GM23338 (cell line): ENCODE measurements around the gene NEK6. TPM values are rescaled to one million over a fixed set of nuclear protein-coding genes. Genes with fewer than 3 reads are reported as not detected.

ENCODE experiments used
- ATAC-seq: fragments of 200-7000 bp; cut with Tn5 transposase; 3 replicates; pipeline ENCODE4 v1.9.1; 2020
- DNase-seq: peaks from one replicate; pipeline ENCODE4 v3.0.0-alpha.2; 2015; ENCODE audit warnings: low spot score
- H2AFZ ChIP-seq: fragments of 200-600 bp; sonication (generic); 2 replicates; pipeline ENCODE4 v1.8.0; 2016; ENCODE audit warnings: antibody characterized with exemption, mild to moderate bottlenecking, moderate library complexity
- H3F3A ChIP-seq: fragments of 200-600 bp; sonication (generic); replicated peaks from 2 replicates; pipeline ENCODE4 v1.8.0; 2017; ENCODE audit warnings: antibody characterized with exemption, mixed run types, low read depth
- H3K27ac ChIP-seq: fragments of 200-600 bp; sonication (generic); 2 replicates; pipeline ENCODE4 v1.6.1; 2016; ENCODE audit warnings: low read depth
- H3K27me3 ChIP-seq: fragments of 200-600 bp; sonication (generic); 2 replicates; pipeline ENCODE4 v1.8.0; 2016; ENCODE audit warnings: mild to moderate bottlenecking, mixed run types, moderate library complexity; ENCODE audit not compliant: insufficient read depth
- H3K36me3 ChIP-seq: fragments of 200-600 bp; sonication (generic); 2 replicates; pipeline ENCODE4 v1.8.0; 2016; ENCODE audit warnings: mild to moderate bottlenecking; ENCODE audit not compliant: insufficient read depth
- H3K4me1 ChIP-seq: fragments of 200-600 bp; sonication (generic); 2 replicates; pipeline ENCODE4 v1.8.0; 2016; ENCODE audit warnings: mild to moderate bottlenecking, moderate library complexity; ENCODE audit not compliant: insufficient read depth
- H3K4me2 ChIP-seq: fragments of 200-600 bp; sonication (generic); 2 replicates; pipeline ENCODE4 v1.7.1; 2017; ENCODE audit warnings: mixed run types
- H3K4me3 ChIP-seq: fragments of 200-600 bp; sonication (generic); 2 replicates; pipeline ENCODE4 v1.6.1; 2016; ENCODE audit warnings: mixed run types
- H3K79me2 ChIP-seq: fragments of 200-600 bp; sonication (generic); replicated peaks from 2 replicates; pipeline ENCODE4 v1.8.0; 2017; ENCODE audit warnings: mild to moderate bottlenecking; ENCODE audit not compliant: insufficient read depth
- H3K9me2 ChIP-seq: fragments of 200-600 bp; sonication (generic); 2 replicates; pipeline ENCODE4 v1.8.0; 2017; ENCODE audit not compliant: insufficient read depth
- H4K20me1 ChIP-seq: fragments of 200-600 bp; sonication (generic); replicated peaks from 2 replicates; pipeline ENCODE4 v1.8.0; 2017; ENCODE audit warnings: mild to moderate bottlenecking; ENCODE audit not compliant: insufficient read depth
- H3K27ac Mint-ChIP-seq: 2 replicates; pipeline ENCODE4 v1.8.0; 2020; ENCODE audit warnings: inconsistent platforms, mild to moderate bottlenecking, moderate library complexity, mixed read lengths
- H3K27me3 Mint-ChIP-seq: 3 replicates; pipeline ENCODE4 v1.8.0; 2022; ENCODE audit warnings: low read depth, mild to moderate bottlenecking, moderate library complexity, mixed read lengths, inconsistent platforms; ENCODE audit not compliant: insufficient read depth, poor library complexity
- H3K36me3 Mint-ChIP-seq: 3 replicates; pipeline ENCODE4 v1.8.0; 2021; ENCODE audit warnings: low read depth, mild to moderate bottlenecking, inconsistent platforms, moderate library complexity, mixed read lengths
- H3K4me1 Mint-ChIP-seq: 3 replicates; pipeline ENCODE4 v1.8.0; 2020; ENCODE audit warnings: mild to moderate bottlenecking, inconsistent platforms, mixed read lengths
- H3K4me3 Mint-ChIP-seq: 3 replicates; pipeline ENCODE4 v1.8.0; 2021; ENCODE audit warnings: moderate library complexity, mild to moderate bottlenecking, inconsistent platforms, mixed read lengths
- H3K9me3 Mint-ChIP-seq: 3 replicates; pipeline ENCODE4 v1.8.0; 2020; ENCODE audit warnings: moderate library complexity, mild to moderate bottlenecking, inconsistent platforms, mixed read lengths
- CREB1 ChIP-seq: fragments of 250-450 bp; sonication (Bioruptor Pico); IDR thresholded peaks from 2 replicates; pipeline ENCODE4 v1.5.0; 2020; ENCODE audit warnings: low read depth, mild to moderate bottlenecking, moderate library complexity
- CTCF ChIP-seq, 2 experiments: fragments of 200-600 bp in 1 of 2; sonication (generic) in 1 of 2; conservative IDR thresholded peaks; 2 replicates each; pipeline versions ENCODE4 v1.5.1 to v1.6.1; 2016 to 2017; ENCODE audit warnings: antibody characterized with exemption in 2 of 2, low read depth in 2 of 2, mild to moderate bottlenecking in 2 of 2, moderate library complexity in 1 of 2
- NANOG ChIP-seq: IDR thresholded peaks from 2 replicates; pipeline ENCODE4 v1.6.1; 2016; ENCODE audit warnings: antibody characterized with exemption, borderline replicate concordance
- STAT1 ChIP-seq: IDR thresholded peaks from one replicate; pipeline ENCODE4 v1.6.1; 2016; ENCODE audit warnings: antibody characterized with exemption; ENCODE audit not compliant: unreplicated experiment
- ZNF114 ChIP-seq: fragments of 250-450 bp; sonication (Bioruptor Pico); IDR thresholded peaks from 2 replicates; pipeline ENCODE4 v1.5.0; 2020; ENCODE audit warnings: mild to moderate bottlenecking, moderate library complexity
- polyA plus RNA-seq: library from polyadenylated mRNA; unstranded; fragments of >200 nt; fragmentation: Nextera tagmentation; extraction: Ambion mirVana; gene quantifications from 2 replicates; pipeline ENCODE4 v1.2.1, GENCODE V29; 2016
- total RNA-seq: library from RNA; depleted of rRNA; stranded (reverse); fragments of >200 nt; shearing (Covaris generic); gene quantifications from 2 replicates; pipeline ENCODE4 v1.2.3, GENCODE V29; 2014
- TF ChIP-seq, protein P1 (sequence below): IDR thresholded peaks from 2 replicates; pipeline ENCODE4 v1.6.1; 2016; ENCODE audit warnings: antibody characterized with exemption
- TF ChIP-seq, protein P2 (sequence below): IDR thresholded peaks from one replicate; pipeline ENCODE4 v1.6.1; 2018; ENCODE audit warnings: antibody characterized with exemption; ENCODE audit not compliant: unreplicated experiment
- TF ChIP-seq, protein P3 (sequence below): fragments of 250-450 bp; sonication (Bioruptor Pico); IDR thresholded peaks from 2 replicates; pipeline ENCODE4 v1.5.0; 2020; ENCODE audit warnings: mild to moderate bottlenecking, moderate library complexity

NEK6 gene
- total and polyA plus RNA-seq, 2 experiments from 2014 or later = 8.1 to 11.2 TPM

GRCh38 chr9:124345063-124345462 lies 87.3 kb downstream of the NEK6 start:
- Histone ChIP-seq H3K79me2 (no peaks in the 10 kb centered on the region), H3K4me2 (no peak overlapping the region), H4K20me1 (0 out of 2 replicates have a peak, but pooled peaks cover 2% of the 10 kb centered on the region), H2AFZ (no peak overlapping the region), H3K36me3 (no peaks in the 10 kb centered on the region), H3F3A (no peaks in the 10 kb centered on the region), H3K27me3 (no peaks in the 10 kb centered on the region), H3K27ac (no peak overlapping the region), H3K9me2 (no peaks in the 10 kb centered on the region), H3K4me3 (no peak overlapping the region), H3K4me1 (peaks cover 5% of the 10 kb centered on the region; the same call in 1 of the 2 replicates)
- DNase-seq (no peak), ATAC-seq (no peak)
- TF ChIP-seq, protein P1, sequence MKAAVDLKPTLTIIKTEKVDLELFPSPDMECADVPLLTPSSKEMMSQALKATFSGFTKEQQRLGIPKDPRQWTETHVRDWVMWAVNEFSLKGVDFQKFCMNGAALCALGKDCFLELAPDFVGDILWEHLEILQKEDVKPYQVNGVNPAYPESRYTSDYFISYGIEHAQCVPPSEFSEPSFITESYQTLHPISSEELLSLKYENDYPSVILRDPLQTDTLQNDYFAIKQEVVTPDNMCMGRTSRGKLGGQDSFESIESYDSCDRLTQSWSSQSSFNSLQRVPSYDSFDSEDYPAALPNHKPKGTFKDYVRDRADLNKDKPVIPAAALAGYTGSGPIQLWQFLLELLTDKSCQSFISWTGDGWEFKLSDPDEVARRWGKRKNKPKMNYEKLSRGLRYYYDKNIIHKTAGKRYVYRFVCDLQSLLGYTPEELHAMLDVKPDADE = no peak
- TF ChIP-seq STAT1 (no peak), CTCF (conservative IDR thresholded peaks at IDR 0.05; ENCODE audit: low read depth in 2 of 2) (no peak), ZNF114 (CRISPR knock-in tag) (no peak), CREB1 (CRISPR knock-in tag) (no peak), NANOG (no peak)
- TF ChIP-seq, protein P2, sequence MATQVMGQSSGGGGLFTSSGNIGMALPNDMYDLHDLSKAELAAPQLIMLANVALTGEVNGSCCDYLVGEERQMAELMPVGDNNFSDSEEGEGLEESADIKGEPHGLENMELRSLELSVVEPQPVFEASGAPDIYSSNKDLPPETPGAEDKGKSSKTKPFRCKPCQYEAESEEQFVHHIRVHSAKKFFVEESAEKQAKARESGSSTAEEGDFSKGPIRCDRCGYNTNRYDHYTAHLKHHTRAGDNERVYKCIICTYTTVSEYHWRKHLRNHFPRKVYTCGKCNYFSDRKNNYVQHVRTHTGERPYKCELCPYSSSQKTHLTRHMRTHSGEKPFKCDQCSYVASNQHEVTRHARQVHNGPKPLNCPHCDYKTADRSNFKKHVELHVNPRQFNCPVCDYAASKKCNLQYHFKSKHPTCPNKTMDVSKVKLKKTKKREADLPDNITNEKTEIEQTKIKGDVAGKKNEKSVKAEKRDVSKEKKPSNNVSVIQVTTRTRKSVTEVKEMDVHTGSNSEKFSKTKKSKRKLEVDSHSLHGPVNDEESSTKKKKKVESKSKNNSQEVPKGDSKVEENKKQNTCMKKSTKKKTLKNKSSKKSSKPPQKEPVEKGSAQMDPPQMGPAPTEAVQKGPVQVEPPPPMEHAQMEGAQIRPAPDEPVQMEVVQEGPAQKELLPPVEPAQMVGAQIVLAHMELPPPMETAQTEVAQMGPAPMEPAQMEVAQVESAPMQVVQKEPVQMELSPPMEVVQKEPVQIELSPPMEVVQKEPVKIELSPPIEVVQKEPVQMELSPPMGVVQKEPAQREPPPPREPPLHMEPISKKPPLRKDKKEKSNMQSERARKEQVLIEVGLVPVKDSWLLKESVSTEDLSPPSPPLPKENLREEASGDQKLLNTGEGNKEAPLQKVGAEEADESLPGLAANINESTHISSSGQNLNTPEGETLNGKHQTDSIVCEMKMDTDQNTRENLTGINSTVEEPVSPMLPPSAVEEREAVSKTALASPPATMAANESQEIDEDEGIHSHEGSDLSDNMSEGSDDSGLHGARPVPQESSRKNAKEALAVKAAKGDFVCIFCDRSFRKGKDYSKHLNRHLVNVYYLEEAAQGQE = no peak
- TF ChIP-seq, protein P3, sequence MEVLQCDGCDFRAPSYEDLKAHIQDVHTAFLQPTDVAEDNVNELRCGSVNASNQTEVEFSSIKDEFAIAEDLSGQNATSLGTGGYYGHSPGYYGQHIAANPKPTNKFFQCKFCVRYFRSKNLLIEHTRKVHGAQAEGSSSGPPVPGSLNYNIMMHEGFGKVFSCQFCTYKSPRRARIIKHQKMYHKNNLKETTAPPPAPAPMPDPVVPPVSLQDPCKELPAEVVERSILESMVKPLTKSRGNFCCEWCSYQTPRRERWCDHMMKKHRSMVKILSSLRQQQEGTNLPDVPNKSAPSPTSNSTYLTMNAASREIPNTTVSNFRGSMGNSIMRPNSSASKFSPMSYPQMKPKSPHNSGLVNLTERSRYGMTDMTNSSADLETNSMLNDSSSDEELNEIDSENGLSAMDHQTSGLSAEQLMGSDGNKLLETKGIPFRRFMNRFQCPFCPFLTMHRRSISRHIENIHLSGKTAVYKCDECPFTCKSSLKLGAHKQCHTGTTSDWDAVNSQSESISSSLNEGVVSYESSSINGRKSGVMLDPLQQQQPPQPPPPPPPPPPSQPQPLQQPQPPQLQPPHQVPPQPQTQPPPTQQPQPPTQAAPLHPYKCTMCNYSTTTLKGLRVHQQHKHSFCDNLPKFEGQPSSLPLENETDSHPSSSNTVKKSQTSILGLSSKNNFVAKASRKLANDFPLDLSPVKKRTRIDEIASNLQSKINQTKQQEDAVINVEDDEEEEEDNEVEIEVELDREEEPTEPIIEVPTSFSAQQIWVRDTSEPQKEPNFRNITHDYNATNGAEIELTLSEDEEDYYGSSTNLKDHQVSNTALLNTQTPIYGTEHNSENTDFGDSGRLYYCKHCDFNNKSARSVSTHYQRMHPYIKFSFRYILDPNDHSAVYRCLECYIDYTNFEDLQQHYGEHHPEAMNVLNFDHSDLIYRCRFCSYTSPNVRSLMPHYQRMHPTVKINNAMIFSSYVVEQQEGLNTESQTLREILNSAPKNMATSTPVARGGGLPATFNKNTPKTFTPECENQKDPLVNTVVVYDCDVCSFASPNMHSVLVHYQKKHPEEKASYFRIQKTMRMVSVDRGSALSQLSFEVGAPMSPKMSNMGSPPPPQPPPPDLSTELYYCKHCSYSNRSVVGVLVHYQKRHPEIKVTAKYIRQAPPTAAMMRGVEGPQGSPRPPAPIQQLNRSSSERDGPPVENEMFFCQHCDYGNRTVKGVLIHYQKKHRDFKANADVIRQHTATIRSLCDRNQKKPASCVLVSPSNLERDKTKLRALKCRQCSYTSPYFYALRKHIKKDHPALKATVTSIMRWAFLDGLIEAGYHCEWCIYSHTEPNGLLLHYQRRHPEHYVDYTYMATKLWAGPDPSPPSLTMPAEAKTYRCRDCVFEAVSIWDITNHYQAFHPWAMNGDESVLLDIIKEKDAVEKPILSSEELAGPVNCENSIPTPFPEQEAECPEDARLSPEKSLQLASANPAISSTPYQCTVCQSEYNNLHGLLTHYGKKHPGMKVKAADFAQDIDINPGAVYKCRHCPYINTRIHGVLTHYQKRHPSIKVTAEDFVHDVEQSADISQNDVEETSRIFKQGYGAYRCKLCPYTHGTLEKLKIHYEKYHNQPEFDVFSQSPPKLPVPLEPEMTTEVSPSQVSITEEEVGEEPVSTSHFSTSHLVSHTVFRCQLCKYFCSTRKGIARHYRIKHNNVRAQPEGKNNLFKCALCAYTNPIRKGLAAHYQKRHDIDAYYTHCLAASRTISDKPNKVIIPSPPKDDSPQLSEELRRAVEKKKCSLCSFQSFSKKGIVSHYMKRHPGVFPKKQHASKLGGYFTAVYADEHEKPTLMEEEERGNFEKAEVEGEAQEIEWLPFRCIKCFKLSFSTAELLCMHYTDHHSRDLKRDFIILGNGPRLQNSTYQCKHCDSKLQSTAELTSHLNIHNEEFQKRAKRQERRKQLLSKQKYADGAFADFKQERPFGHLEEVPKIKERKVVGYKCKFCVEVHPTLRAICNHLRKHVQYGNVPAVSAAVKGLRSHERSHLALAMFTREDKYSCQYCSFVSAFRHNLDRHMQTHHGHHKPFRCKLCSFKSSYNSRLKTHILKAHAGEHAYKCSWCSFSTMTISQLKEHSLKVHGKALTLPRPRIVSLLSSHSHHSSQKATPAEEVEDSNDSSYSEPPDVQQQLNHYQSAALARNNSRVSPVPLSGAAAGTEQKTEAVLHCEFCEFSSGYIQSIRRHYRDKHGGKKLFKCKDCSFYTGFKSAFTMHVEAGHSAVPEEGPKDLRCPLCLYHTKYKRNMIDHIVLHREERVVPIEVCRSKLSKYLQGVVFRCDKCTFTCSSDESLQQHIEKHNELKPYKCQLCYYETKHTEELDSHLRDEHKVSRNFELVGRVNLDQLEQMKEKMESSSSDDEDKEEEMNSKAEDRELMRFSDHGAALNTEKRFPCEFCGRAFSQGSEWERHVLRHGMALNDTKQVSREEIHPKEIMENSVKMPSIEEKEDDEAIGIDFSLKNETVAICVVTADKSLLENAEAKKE (CRISPR knock-in tag) = no peak
- peaks cover 17% of the 10 kb centered on the region for H3K27me3 Mint-ChIP-seq
- H3K4me1 Mint-ChIP-seq = peaks cover 18% of the 10 kb centered on the region; the same call in 2 of the 3 replicates
- no peak overlapping the region for H3K4me3 Mint-ChIP-seq
- H3K27ac Mint-ChIP-seq = peak overlapping the region; percentile 15; the same call in 1 of the 2 replicates
- no peaks in the 10 kb centered on the region; the same call in 2 of the 3 replicates for H3K36me3 Mint-ChIP-seq
- H3K9me3 Mint-ChIP-seq = no peaks in the 10 kb centered on the region
